Esophagus muscularis mucosa (tissue), 4 donors: ENCODE results near the gene BNC2. TPM values are rescaled to one million over a fixed set of nuclear protein-coding genes. Genes with fewer than 3 reads are reported as not detected.
A peak's percentile ranks its signal among the peaks of the same experiment; 100 is the strongest.

ENCODE experiments used
- DNase-seq: peaks from one replicate; pipeline ENCODE4 v3.0.0-alpha.2; 2017; ENCODE audit errors: extremely low spot score
- H3K27ac ChIP-seq, 4 donors: fragments of 200-600 bp; sonication (generic); replicated peaks in 1 of 4; 1 replicate in 3 of 4; 2 replicates in 1 of 4; pipeline ENCODE4 v1.5.1; 2016 to 2019; ENCODE audit warnings: mild to moderate bottlenecking in 1 of 4
- H3K27me3 ChIP-seq, 4 donors: fragments of 200-600 bp; sonication (generic); one replicate each; pipeline versions ENCODE4 v1.5.1 to v1.6.0; 2016 to 2019
- H3K36me3 ChIP-seq, 4 donors: fragments of 200-600 bp; sonication (generic); one replicate each; pipeline ENCODE4 v1.5.1; 2016 to 2019
- H3K4me1 ChIP-seq, 4 donors: fragments of 200-600 bp; sonication (generic); one replicate each; pipeline ENCODE4 v1.5.1; 2016 to 2019
- H3K4me3 ChIP-seq, 4 donors: fragments of 200-600 bp; sonication (generic); 1 replicate in 2 of 4; 2 replicates in 2 of 4; pipeline ENCODE4 v1.5.1; 2016 to 2019; ENCODE audit warnings: mild to moderate bottlenecking in 4 of 4, moderate library complexity in 1 of 4
- H3K9me3 ChIP-seq, 4 donors: fragments of 200-600 bp; sonication (generic); 1 replicate in 3 of 4; 2 replicates in 1 of 4; pipeline ENCODE4 v1.5.1; 2016 to 2019
- CTCF ChIP-seq, 3 experiments: fragments of 200-600 bp in 2 of 3; fragments of 450-650 bp in 1 of 3; sonication (generic) in 2 of 3; IDR thresholded peaks; one replicate each; pipeline ENCODE4 v1.5.1; 2017 to 2019; ENCODE audit warnings: antibody characterized with exemption in 3 of 3, mild to moderate bottlenecking in 2 of 3, moderate library complexity in 1 of 3
- EP300 ChIP-seq: sonication (generic); formaldehyde crosslinking; IDR thresholded peaks from one replicate; pipeline ENCODE4 v1.6.1; 2017; ENCODE audit warnings: antibody characterized with exemption
- POLR2A ChIP-seq: fragments of 450-650 bp; IDR thresholded peaks from one replicate; pipeline ENCODE4 v1.6.1; 2017; ENCODE audit warnings: antibody characterized with exemption, moderate library complexity, mild to moderate bottlenecking, low read depth
- POLR2AphosphoS5 ChIP-seq, 2 donors: sonication (generic); formaldehyde crosslinking; IDR thresholded peaks; one replicate each; pipeline ENCODE4 v1.6.1; 2017; ENCODE audit warnings: antibody characterized with exemption in 2 of 2
- WGBS: methylation state at CpG from one replicate; pipeline ENCODE4 v1.1.5; 2018; 5-methylcytosine and 5-hydroxymethylcytosine counted together
- intact Hi-C: fragments of 100-400 bp; cut with DNase I; formaldehyde crosslinking; loops from one replicate; pipeline ENCODE4 v1.15.1; 2023
- total RNA-seq, 4 donors: library from RNA; depleted of rRNA; stranded (reverse); fragments of >200 nt; gene quantifications; one replicate each; pipeline versions ENCODE4 v1.1.0 to v1.2.1, GENCODE V29; 2016

The BNC2 gene
- total RNA-seq, 4 donors from 2014 or later = 95.3 to 138 (median 123) TPM

- H3K9me3 ChIP-seq = peaks cover 0 to 4% (median 2%) of the 10 kb centered on the region in 4 donors
- WGBS = 93% methylated on average over 2 of the region's 2 CpGs
- intact Hi-C loops = no loop called here
Measured at GRCh38 chr9:16387382-16387781, 483.1 kb downstream of the BNC2 start.

GRCh38 chr9:16386827-16387077, 483.7 kb downstream of the BNC2 start:
- 86% methylated on average over 2 of the region's 2 CpGs for WGBS
- H3K27me3 ChIP-seq = no peaks in the 10 kb centered on the region
- H3K9me3 ChIP-seq = peaks cover 0 to 4% (median 2%) of the 10 kb centered on the region in 4 donors
- peaks cover 0 to 6% (median 2%) of the 10 kb centered on the region in 4 donors for H3K4me1 ChIP-seq
- intact Hi-C loops = no loop called here
- H3K27ac ChIP-seq = no peak overlapping the region
- H3K4me3 ChIP-seq = no peak overlapping the region
- no peak for DNase-seq
- no peak for TF ChIP-seq POLR2A
- TF ChIP-seq CTCF (IDR thresholded peaks at IDR 0.05) = no peak
- no peak for TF ChIP-seq EP300
- no peak for TF ChIP-seq POLR2AphosphoS5 (IDR thresholded peaks at IDR 0.05)
- H3K36me3 ChIP-seq = no peaks in the 10 kb centered on the region

More at GRCh38 chr9:16387382-16387781, 483.1 kb downstream of the BNC2 start:
- H3K4me3 ChIP-seq = no peak overlapping the region
- TF ChIP-seq CTCF (IDR thresholded peaks at IDR 0.05) = no peak
- no peak for TF ChIP-seq POLR2AphosphoS5 (IDR thresholded peaks at IDR 0.05)
- TF ChIP-seq POLR2A = no peak
- no peak for TF ChIP-seq EP300
- H3K36me3 ChIP-seq = no peaks in the 10 kb centered on the region
- H3K27me3 ChIP-seq = no peaks in the 10 kb centered on the region
- no peak overlapping the region for H3K27ac ChIP-seq
- H3K4me1 ChIP-seq = peaks cover 0 to 6% (median 2%) of the 10 kb centered on the region in 4 donors
- peak; percentile 37 for DNase-seq

GRCh38 chr9:16386007-16386826, 484.3 kb downstream of the BNC2 start:
- 91% methylated on average over 6 of the region's 6 CpGs for WGBS
- peaks cover 0 to 6% (median 2%) of the 10 kb centered on the region in 4 donors for H3K4me1 ChIP-seq
- no peak overlapping the region for H3K4me3 ChIP-seq
- TF ChIP-seq EP300 = no peak
- no peak for TF ChIP-seq POLR2AphosphoS5 (IDR thresholded peaks at IDR 0.05)
- no peak for TF ChIP-seq POLR2A
- TF ChIP-seq CTCF (IDR thresholded peaks at IDR 0.05) = no peak
- peaks cover 0 to 4% (median 2%) of the 10 kb centered on the region in 4 donors for H3K9me3 ChIP-seq
- no peak overlapping the region for H3K27ac ChIP-seq
- H3K36me3 ChIP-seq = no peaks in the 10 kb centered on the region
- intact Hi-C loops = no loop called here
- H3K27me3 ChIP-seq = no peaks in the 10 kb centered on the region
- peak; percentile 83 for DNase-seq

- no peak overlapping the region for H3K4me3 ChIP-seq
- H3K27ac ChIP-seq = no peak overlapping the region
- no peak for TF ChIP-seq POLR2AphosphoS5 (IDR thresholded peaks at IDR 0.05)
- no peak for TF ChIP-seq POLR2A
- TF ChIP-seq CTCF (IDR thresholded peaks at IDR 0.05) = no peak
- TF ChIP-seq EP300 = no peak
- no peak for DNase-seq
- H3K36me3 ChIP-seq = no peaks in the 10 kb centered on the region
- intact Hi-C loops = no loop called here
- no peaks in the 10 kb centered on the region for H3K27me3 ChIP-seq
- H3K9me3 ChIP-seq = peaks cover 0 to 4% (median 2%) of the 10 kb centered on the region in 4 donors
- H3K4me1 ChIP-seq = peaks cover 0 to 6% (median 2%) of the 10 kb centered on the region in 4 donors
Measured at GRCh38 chr9:16385590-16385989, 484.9 kb downstream of the BNC2 start.
